Suppressor macrophage treated with lipopolysaccharide for 4 hours (primary cell): Measurements from ENCODE around the gene RALBP1.

Experiments
- DNase-seq: peaks from one replicate; pipeline ENCODE4 v3.0.0-alpha.2; 2020

RALBP1 gene

DNA sequence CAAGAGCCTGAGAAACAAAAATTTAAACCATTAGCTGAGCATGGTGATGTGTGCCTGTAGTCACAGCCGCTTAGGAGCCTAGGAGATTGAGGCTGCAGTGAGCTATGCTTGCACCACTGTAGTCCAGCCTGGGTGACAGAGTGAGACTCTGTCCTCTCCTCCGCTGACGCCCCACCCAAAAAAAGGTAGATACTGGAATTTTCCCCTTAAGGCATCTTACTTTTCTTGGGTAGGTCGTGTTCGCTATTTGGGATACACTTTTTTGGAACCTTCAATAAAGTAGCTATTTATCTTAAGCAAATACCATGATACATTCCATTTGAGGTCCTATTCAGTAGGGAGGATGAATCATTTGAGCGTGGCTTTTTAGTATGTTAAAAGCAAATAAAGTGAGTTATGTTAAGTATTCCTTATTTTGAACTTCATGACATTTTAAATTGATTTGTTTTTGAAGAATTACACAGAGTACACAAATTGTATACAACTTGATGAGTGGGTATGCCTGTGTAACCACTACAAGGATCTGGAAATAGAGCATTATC lies 38.7 kb downstream of the RALBP1 start:
- DNase-seq = no peak

DNA sequence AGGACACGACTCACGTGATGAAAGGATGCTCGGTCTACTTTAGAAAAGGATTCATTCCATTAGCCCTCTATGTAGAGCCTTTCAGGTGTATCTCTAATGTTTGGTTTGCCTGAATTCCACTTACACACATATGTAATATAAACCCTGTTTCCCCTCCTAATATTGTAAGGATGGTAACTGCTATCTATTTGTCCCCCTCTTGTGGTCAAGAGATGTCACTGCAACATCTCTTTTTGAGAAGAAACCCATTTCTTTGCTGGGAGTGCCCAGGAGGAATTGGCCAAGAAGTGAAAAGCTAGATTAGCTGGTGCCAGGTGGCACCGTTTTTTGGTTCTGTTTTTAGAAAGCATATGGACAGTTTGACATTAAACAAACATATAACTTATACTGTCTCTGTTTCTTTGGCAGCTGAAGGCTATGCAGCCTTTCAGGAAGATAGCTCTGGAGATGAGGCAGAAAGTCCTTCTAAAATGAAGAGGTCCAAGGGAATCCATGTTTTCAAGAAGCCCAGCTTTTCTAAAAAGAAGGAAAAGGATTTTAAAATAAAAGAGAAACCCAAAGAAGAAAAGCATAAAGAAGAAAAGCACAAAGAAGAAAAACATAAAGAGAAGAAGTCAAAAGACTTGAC lies 41.2 kb downstream of the RALBP1 start:
- peak; percentile 62 for DNase-seq

DNA sequence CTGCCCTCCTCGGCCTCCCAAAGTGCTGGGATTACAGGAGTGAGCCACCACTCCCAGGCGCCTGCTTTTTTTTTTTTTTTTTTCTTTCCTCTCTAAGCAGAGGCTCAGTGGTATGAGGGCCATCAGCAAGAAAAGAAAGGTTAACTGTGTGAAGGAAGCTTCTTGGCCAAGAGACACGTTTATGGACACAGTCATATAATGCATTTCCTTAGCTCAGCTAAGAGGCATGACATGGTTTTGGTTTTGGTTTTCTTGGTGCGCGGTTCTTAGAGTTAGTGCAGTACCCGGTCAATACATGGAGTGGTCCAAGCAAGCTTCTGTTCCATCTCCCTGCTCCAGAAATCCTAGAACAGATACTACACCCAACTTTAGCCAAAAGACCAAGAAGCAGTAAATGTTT lies 42.6 kb downstream of the RALBP1 start:
- no peak for DNase-seq

DNA sequence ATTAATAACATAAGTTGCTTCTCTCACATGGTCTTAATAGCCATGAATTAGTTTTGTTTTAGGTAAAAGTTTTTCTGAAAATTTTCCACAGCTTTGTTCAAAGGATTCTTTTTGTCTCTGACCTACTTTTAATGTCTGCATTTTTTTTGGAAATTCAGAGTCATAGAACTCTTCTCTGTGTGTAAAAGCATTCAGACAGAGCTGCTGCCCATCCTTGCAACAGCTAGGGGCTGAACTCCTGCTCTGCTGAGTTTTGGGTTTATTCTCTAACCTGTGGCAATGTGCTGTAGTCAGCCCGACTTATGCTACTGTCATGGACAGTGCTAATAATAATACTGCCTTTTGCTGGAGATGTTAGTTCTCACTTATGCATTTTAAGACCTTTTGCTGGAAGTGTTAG lies 44.1 kb downstream of the RALBP1 start:
- DNase-seq = no peak

DNA sequence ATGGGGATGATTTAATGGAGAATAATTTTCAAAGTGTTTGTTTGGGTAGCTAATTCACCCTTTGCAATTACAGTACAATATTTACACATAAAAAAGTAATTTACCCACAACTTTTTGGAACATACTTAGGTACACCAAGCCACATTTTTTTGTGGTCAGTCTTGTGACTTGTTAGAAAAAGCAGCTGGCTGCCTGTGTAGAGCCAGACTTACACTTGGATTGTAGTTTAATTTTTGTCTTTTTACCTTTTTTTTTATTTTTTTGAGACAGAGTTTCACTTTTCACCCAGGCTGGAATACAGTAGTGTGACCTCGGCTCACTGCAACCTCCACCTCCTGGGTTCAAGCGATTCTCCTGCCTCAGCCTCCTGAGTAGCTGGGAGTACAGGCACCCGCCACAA lies 45.4 kb downstream of the RALBP1 start:
- DNase-seq = no peak

DNA sequence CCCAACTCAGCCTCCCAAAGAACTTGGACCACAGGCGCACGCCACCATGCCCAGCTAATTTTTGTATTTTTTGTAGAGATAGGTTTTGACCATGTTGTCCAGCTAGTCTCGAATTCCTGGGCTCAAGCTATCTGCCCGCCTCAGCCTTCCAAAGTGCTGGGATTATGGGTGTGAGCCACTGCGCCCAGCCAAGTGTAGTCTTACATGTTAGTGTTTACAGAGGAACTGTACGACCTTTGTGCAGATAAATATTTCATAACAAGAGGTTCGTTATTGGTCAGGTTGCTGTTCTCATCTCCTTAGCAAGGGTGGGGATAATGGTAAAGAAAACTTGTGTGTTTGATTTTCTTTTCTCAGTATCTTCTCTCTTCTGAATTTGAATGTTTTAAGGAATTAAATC lies 46.5 kb downstream of the RALBP1 start:
- DNase-seq = no peak

DNA sequence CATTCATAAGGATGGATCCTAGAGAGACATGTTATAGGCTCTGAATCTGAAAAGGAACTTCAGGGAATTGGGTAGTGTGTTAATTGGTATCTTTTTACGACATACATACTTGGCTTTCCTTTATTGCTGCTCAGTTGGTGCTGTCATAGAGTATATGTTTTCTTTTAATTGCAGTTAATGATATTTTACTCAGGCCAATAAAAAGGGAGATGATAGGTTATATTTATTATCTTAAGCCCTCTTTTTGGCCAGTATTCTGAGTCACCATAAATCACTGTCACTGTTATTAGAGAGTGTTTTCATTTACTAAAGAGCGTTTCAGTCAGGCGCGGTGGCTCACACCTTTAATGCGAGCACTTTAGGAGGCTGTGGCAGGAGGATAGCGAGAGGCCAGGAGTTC lies 47.6 kb downstream of the RALBP1 start:
- DNase-seq = no peak

DNA sequence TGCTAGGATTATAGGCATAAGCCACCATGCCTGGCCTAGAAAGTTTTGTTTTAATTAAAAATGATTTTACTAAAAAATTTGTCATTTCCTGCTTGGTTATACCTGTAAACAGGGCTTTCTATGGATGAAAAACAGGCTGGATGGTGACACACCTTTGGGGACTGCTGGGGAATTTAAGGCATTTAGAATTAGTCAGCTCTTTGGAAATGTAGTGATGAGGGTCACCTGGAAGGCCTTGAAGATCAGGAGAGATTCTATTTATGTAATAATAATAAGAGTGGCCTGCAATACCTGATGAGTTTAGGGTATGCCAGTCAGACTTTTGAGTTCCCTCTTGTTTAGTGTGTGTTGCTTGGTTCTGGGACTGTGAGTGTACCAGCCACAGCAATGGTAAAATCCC lies 51.1 kb downstream of the RALBP1 start:
- no peak for DNase-seq

DNA sequence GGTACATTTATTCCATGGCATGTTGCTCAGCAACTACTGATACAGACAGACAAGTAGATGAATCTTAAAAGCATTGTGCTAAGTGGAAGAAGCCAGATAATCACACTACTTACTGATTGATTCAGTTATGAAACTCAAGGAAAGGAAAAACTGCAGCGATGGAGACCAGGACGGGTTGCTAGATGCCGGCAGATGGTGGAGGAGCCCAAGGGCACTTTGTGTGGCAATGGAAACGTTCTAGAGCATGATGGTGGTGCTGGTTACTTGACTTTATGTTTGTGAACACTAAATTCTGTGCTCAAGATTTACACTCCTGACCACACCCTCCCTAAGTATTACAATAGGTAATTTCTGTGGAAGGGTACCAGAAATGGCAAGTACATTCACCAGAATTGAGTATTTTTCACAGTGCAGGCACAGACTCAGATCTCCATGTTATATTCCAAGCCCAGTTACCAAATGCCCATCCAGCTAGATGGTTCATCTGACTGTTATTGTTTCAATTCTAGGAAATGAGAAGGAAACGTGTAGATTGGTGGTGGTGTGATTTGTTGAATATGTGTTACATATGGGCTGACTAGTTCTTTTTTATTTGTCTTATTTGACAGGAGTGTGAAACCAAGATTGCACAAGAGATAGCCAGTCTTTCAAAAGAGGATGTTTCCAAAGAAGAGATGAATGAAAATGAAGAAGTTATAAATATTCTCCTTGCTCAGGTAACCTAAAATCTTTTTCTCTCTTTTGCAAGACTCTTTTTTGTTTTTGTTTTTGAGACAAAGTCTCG lies 55.1 kb downstream of the RALBP1 start:
- peak; percentile 36 for DNase-seq

DNA sequence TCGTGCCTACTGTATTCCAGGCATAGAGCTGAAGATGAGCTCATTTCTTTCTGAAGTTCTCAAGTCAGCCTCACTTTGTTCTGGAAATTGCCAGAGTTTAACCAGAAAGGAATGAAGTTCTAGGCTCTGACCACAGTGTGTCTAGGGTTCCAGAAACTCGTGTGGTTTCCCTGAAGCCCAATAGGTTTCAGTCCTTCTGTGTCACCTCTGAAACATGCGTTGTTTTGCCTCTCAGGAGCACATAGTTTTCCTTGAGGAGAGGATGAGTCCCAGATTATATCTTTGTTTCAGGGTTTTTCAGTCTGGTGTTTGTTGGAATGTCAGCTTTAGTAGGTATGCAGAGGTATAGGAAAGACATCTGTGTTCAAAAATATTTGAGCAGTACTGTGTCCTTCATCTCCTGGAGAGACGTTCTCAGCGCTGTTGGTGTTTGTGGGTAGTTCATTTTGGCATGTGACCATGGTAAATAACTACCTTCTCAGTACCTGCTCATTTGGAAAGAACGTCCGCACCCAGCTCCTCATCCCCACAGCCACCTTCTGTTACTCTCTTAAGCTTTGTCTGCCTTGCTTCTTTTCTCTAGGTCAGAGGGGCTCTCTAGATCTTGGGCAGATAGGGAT lies 56.6 kb downstream of the RALBP1 start:
- no peak for DNase-seq

DNA sequence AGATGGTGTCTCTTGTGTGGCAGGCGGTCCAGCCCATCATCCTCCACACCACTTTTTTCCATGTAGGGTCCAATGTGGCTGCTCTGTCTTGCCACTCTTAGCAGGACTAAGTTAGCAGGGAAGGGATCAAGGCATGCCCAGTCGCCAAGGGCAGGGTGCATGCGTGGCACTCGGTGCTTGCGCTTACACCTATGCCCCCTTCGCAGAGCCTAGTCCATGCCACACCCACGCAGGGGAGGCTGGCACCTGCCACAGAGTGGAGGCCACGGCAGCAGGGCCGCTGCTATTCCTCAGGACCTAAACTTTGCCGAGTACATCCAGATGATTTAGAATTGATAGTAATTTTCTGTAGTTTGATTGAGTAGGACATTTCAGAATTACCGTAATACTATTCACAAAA lies 59.5 kb downstream of the RALBP1 start:
- no peak for DNase-seq

DNA sequence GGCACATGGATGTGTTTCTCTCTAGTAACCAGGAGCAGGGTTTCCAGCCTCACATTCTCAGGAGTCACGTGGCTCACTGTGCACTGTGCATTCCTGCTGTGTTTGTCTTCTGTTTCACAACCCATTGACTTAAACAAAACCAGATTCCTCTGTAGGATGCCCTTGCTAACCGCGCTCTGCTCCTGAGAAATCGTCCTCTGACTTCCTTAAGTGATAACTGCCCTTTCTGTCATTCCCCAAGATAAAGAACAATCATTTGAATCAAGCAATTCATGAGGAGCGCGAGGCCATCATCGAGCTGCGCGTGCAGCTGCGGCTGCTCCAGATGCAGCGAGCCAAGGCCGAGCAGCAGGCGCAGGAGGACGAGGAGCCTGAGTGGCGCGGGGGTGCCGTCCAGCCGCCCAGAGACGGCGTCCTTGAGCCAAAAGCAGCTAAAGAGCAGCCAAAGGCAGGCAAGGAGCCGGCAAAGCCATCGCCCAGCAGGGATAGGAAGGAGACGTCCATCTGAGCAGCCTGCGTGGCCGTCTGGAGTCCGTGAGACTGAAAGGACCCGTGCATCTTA lies 60.2 kb downstream of the RALBP1 start:
- DNase-seq = no peak

DNA sequence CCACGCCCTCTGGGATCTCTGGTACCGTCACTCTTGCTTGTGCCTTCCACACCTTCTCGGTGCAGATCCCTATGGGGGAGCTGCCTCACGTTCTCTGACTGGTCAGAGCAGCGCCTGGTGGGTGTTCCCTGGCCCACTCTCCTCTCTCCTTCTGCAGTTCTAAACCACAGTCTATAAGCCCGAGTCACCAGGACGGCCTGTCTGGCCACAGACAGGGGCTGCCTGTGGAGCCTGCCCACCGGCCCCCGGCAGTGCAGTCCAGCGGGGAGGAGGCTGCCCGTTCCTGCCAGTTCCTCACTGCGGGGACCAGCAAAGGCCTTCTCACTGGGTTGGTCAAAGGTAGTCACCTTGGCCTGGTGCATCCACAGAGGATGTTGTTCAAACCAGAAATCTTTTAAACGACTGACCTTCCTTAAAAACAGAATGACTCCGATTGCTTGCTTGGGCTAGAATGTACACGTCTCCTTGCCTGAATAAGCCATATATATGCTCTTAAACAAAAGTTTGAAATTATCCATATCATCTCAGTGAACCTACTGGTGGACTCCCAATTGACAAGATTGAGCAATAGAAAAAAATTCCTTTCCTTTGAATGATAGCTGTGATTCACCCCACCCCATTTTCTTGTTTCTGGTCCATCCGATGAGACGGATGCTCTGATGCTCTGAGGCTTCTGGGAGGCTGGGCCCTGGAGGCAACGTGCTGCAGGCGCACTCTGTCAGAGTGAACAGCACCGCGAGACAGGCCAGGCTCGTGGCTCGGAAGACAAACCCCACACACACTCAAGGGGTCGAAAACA lies 61.2 kb downstream of the RALBP1 start:
- DNase-seq = no peak

DNA sequence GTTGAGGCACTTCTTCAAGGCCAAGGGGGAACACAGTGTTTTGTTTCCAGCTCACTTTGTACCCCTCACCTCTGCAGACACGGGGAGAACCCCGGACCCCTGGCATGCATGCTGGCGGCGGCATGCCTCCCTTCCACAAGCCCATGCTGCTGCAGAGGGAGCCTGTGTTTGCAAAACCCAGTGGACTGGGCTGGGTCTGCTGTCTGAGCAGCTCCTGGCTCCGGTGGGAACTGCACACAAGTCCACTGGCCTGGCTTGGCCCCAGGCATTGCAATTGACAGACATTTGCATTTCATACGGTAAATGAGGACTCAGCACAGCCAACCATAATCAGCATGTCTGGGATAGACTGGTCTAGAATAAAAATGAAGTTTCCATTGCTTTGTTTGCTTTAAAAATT lies 62.4 kb downstream of the RALBP1 start:
- DNase-seq = no peak

DNA sequence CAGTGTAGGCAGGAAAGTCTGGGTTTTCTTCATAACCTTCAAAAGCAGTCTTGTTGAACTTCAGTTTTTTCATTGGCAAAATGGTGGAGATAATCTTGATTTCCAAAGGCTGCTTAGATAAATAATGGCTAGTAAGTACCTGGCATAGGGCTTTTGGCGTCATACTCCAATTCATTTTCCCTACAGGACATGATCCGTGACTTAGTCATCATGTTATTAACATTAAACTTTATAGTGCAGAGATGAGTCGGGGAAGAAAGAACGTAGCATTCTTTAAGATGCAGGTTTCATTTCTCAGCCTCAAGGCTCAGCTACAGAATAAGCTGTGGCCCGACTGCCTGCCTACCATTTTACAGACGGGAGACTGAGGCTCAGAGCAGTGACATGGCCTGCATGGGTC lies 64.0 kb downstream of the RALBP1 start:
- DNase-seq = no peak

DNA sequence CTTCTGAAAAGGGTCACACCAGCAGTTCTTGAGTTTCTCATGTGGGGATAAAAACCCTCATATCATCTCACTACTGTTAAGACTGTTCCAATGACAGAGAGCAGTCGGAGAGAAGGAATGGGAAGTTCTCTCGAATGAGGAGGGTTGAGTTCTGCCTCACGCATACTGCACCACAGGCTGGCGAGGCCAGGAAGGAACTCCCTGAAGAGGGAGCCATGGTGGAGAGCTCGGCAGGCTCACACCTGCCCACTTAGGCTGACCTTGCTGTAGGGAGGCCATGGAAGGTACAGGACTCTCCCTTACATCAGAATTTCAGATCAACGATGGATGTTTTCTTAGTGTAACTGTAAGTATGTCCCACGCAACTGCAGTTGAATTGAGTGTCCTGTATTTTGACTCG lies 64.6 kb downstream of the RALBP1 start:
- DNase-seq = no peak

DNA sequence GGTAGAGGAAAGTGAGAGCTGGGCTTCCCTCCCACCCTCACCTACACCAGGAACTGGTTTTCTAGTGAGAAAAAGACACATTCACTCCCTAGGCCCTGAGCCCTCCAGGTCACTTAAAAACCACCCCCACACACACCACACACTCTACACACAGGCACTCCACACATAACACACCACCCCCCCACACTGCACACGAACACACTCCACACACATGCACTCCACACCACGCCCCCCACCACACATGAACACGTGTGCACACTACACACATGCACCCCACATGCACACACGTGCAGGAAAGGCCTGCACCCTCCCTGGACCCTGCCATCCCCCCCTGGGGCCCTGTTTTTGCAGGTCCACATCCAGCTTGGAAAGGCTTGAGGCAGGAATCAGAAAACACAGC lies 67.6 kb downstream of the RALBP1 start:
- DNase-seq = no peak

DNA sequence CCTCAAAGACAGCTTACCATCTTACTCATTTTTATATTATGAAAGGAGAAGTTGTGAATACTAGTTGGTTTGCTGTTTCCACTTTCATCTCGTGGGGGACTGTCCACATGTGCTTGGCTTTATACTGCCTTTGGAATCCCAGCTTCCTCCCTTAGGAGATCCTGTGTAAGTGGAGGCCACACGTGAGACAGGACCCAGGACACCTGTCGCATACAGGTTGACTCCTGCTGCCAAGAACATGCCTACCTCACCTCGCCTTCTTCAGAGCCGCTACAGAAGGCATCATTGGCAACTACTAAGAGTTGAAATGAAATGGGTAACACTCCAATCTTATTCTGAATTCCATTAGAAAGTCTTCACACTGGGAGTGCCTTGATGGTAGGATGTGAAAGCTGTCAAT lies 69.7 kb downstream of the RALBP1 start:
- DNase-seq = no peak

DNA sequence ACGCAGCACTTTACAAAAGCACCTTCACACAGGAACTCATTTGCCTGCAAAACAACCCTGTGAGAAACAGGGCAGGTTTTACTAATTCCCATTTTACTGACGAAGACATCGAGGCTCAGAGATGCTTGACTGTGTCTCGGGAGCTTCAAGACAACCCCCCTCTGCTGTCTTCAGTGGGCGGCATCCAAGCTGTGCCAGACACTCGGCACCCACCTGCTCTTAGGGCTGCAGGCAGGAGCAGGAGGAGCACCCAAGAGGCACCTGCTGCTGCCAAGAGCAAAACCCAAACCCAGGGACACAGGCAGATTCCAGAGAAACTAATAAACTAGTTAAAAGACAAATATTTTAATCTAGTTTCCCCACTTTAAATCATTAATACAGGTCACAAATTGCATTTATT lies 71.2 kb downstream of the RALBP1 start:
- DNase-seq = no peak

DNA sequence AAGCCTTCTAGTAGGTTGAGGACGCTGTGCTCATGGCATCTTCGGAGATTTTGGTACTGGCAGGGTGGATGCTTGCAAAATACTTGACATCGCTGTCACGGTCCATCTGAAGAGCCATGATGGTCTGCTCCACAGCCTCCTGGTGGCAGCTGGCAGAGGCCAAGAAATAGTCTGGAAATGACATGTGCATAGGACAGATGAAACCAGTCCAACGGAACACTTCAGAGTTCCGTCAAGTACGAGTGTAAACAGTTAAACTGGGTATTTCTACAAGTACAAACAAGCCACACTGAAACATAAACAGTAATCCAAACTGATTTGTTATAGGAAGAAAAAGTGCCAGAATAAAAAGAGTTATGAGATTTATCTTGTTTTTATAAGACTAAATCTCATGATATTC lies 72.5 kb downstream of the RALBP1 start:
- DNase-seq = no peak

DNA sequence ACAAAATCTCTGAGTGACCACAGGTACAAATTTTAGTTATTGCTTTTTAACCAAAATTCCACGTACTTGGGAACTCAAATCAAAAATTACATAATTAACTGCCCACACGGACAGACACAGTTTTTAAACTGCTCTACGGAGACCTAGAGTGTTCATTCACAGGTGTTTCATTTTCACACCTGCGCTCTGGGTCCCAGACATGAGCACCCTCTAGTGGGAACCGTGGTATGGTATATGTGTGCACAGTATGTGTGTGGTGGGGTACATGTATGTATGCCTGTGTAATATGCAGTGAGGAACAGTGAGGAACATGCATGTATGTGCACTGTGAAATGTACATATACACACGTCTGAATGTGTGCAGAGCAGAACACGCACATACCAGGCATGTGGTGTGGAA lies 74.1 kb downstream of the RALBP1 start:
- DNase-seq = no peak

DNA sequence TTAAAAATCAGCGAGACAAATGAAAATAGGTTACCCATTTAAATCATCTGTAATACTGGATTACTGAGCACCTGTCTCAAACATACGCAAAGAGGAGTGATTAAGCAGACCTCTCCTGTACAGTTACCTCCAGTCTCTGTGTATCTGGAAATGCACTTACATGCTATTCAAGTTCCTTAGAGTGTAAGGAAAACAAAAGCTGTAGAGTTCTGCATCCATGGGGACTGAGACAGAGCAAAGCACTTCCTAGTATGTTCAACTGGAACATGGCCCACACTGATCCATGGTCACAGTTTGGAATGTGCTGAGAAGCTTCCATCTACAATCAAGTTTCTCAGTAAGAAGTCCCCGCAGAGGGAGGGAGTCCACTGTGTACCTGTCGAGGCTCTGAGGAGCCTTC lies 75.1 kb downstream of the RALBP1 start:
- no peak for DNase-seq

DNA sequence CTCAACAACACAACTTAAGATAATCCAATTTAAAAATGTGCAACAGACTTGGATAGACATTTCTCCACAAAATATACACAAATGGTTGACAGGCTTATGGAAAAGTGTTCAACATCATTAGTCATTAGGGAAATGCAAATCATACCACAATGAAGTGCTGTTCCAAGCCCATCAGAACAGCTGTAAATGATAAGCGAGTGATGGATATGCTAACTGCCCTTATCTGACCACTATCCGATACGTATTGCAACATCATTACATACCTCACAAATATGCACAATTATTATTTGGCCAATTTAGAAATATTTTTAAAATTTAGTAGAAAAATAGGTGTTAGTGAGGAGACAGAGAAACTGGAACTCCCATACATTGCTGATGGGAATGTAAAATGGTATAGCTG lies 76.9 kb downstream of the RALBP1 start:
- DNase-seq = no peak
